ENCODE results near the gene PARVG.

Gene PARVG

GRCh38 chr22:44181033-44181911, 547 bp downstream of the PARVG start:
- DNase-seq = peak; percentile 75 to 88 (median 80)

- DNase-seq = peak in 3 of 4 experiments; percentile 38 to 69 (median 49)
These were observed 1.3 kb downstream of the PARVG start for GRCh38 chr22:44181912-44182587.

- DNase-seq = peak; percentile 82 to 93 (median 92)
These were observed 2.0 kb downstream of the PARVG start for GRCh38 chr22:44182588-44183286.

GRCh38 chr22:44183287-44183588, 2.5 kb downstream of the PARVG start:
- peak in 2 of 4 experiments; percentile 20 for DNase-seq

- DNase-seq = no peak
These were observed 3.3 kb downstream of the PARVG start for GRCh38 chr22:44184006-44184405.

GRCh38 chr22:44185237-44186120, 4.8 kb downstream of the PARVG start:
- DNase-seq = no peak

- DNase-seq = no peak
These were observed 5.4 kb downstream of the PARVG start for GRCh38 chr22:44186121-44186510.

GRCh38 chr22:44186737-44187136, 6.0 kb downstream of the PARVG start:
- DNase-seq = no peak

GRCh38 chr22:44187652-44188230, 7.0 kb downstream of the PARVG start:
- no peak for DNase-seq

- DNase-seq = no peak
These were observed 7.6 kb downstream of the PARVG start for GRCh38 chr22:44188316-44188715.

- no peak for DNase-seq
These were observed 8.4 kb downstream of the PARVG start for GRCh38 chr22:44188986-44189630.

- no peak for DNase-seq
These were observed 9.8 kb downstream of the PARVG start for GRCh38 chr22:44190381-44190976.

- no peak for DNase-seq
These were observed 10.3 kb downstream of the PARVG start for GRCh38 chr22:44191036-44191454.

- DNase-seq = peak; percentile 77 to 85 (median 80)
These were observed 11.5 kb downstream of the PARVG start for GRCh38 chr22:44192098-44192815.

GRCh38 chr22:44192816-44193534, 12.2 kb downstream of the PARVG start:
- DNase-seq = no peak

GRCh38 chr22:44193535-44193891, 12.8 kb downstream of the PARVG start:
- DNase-seq = no peak

GRCh38 chr22:44194569-44194968, 13.8 kb downstream of the PARVG start:
- DNase-seq = no peak

GRCh38 chr22:44195189-44195871, 14.6 kb downstream of the PARVG start:
- DNase-seq = no peak

GRCh38 chr22:44196241-44196640, 15.5 kb downstream of the PARVG start:
- DNase-seq = no peak

All from suppressor macrophage (primary cell).